ENCODE data around the gene CSTF2T.

- no peak for TF ChIP-seq CTCF (IDR thresholded peaks at IDR 0.05; ENCODE audit: borderline replicate concordance, extremely low read depth, low read length, poor library complexity, severe bottlenecking)
- TF ChIP-seq EZH2 (IDR thresholded peaks at IDR 0.05; ENCODE audit: borderline replicate concordance, low read depth, low read length, severe bottlenecking), result no peak
These were observed 8.3 kb downstream of the CSTF2T start for GRCh38 chr10:51691135-51691534.
